WERI-Rb-1 (cell line): ENCODE results near the gene EOMES.

Experiments
- DNase-seq: peaks from one replicate; pipeline ENCODE4 v3.0.0-alpha.2; 2020
- H3K27ac ChIP-seq: fragments of 250-450 bp; sonication (Bioruptor Pico); 2 replicates; pipeline ENCODE4 v1.5.1; 2020; ENCODE audit warnings: mild to moderate bottlenecking, moderate library complexity
- H3K27me3 ChIP-seq: fragments of 250-450 bp; sonication (Bioruptor Pico); 2 replicates; pipeline ENCODE4 v1.5.1; 2021; ENCODE audit warnings: mild to moderate bottlenecking, low read depth, moderate library complexity; ENCODE audit not compliant: insufficient read depth, severe bottlenecking
- H3K36me3 ChIP-seq: fragments of 250-450 bp; sonication (Bioruptor Pico); 2 replicates; pipeline ENCODE4 v1.5.1; 2020; ENCODE audit warnings: mild to moderate bottlenecking, moderate library complexity
- H3K4me3 ChIP-seq: 2 replicates; pipeline ENCODE4 v1.5.1; 2011; ENCODE audit warnings: low read depth, mild to moderate bottlenecking, control low read depth, low read length
- H3K9me3 ChIP-seq: fragments of 250-450 bp; sonication (Bioruptor Pico); 2 replicates; pipeline ENCODE4 v1.5.1; 2021; ENCODE audit warnings: mild to moderate bottlenecking, moderate library complexity; ENCODE audit not compliant: severe bottlenecking
- TF ChIP-seq, protein P1 (sequence below): IDR thresholded peaks from 2 replicates; pipeline ENCODE4 v1.5.1; 2011; ENCODE audit warnings: low read depth, mild to moderate bottlenecking, control low read depth, inconsistent platforms, low read length

EOMES gene

DNA sequence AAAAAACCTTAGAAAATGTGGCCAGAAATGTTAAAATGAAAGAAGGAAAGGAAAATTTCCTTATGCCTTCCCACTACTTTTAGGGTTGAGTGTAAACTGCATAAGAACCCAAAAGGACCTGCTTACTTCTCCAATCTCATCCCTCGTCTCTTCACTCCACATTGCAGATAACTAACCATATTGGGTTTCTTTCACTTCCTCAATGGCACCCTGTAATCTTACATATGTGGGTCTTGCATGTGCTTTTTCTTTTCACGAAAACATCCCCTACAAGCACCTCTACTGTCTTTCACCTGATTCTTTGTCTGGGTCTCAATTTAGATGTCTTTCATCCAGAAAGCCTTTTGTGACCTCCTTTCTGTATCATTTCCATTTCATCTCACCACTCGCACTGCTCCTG lies 23.1 kb downstream of the EOMES start:
- no peak overlapping the region for H3K4me3 ChIP-seq
- TF ChIP-seq, protein P1, sequence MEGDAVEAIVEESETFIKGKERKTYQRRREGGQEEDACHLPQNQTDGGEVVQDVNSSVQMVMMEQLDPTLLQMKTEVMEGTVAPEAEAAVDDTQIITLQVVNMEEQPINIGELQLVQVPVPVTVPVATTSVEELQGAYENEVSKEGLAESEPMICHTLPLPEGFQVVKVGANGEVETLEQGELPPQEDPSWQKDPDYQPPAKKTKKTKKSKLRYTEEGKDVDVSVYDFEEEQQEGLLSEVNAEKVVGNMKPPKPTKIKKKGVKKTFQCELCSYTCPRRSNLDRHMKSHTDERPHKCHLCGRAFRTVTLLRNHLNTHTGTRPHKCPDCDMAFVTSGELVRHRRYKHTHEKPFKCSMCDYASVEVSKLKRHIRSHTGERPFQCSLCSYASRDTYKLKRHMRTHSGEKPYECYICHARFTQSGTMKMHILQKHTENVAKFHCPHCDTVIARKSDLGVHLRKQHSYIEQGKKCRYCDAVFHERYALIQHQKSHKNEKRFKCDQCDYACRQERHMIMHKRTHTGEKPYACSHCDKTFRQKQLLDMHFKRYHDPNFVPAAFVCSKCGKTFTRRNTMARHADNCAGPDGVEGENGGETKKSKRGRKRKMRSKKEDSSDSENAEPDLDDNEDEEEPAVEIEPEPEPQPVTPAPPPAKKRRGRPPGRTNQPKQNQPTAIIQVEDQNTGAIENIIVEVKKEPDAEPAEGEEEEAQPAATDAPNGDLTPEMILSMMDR, result no peak
- no peak for DNase-seq
- H3K9me3 ChIP-seq, result no peaks in the 10 kb centered on the region
- H3K27ac ChIP-seq, result no peak overlapping the region
- H3K36me3 ChIP-seq, result no peaks in the 10 kb centered on the region
- no peaks in the 10 kb centered on the region for H3K27me3 ChIP-seq

DNA sequence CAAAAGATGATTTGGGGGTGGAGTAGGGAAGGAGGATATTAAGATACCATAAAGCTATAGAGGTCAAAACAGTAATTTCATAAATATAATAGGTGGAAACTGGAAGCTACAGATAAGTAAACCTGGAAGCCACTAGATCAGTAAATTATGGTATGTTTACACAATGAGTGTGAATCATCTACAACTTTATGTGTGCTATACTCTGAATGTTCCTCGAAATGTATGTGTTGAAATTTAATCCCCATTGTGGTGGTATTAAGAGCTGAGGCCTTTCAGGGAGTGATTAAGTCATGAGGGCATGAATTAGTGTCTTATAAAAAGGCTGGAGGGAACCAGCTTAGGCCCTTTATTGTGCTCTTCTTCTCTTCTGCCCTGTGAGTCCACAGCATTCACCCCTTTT lies 25.2 kb downstream of the EOMES start:
- no peaks in the 10 kb centered on the region for H3K36me3 ChIP-seq
- H3K9me3 ChIP-seq, result no peaks in the 10 kb centered on the region
- no peak overlapping the region for H3K4me3 ChIP-seq
- H3K27ac ChIP-seq, result no peak overlapping the region
- TF ChIP-seq, protein P1, result no peak
- DNase-seq, result no peak
- no peaks in the 10 kb centered on the region for H3K27me3 ChIP-seq

DNA sequence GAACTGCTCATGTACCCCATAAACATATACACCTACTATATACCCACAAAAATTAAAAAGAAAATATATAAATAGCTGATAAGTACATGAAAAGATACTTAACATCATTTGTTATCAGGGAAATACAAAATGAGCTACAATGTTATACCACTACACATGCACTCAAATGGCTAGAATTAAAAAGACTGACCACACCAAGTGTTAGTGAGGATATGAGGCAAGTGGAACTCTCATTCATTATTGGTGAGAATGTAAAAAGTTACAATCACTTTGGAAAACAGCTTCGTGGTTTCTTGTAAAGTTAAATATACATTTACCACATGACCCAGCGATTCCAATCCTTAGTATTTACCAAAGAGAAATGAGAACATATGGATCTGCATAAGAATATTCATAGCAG lies 26.5 kb downstream of the EOMES start:
- DNase-seq, result no peak
- H3K27me3 ChIP-seq, result no peaks in the 10 kb centered on the region
- TF ChIP-seq, protein P1, result no peak
- no peaks in the 10 kb centered on the region for H3K36me3 ChIP-seq
- H3K4me3 ChIP-seq, result no peak overlapping the region
- no peaks in the 10 kb centered on the region for H3K9me3 ChIP-seq
- no peak overlapping the region for H3K27ac ChIP-seq

DNA sequence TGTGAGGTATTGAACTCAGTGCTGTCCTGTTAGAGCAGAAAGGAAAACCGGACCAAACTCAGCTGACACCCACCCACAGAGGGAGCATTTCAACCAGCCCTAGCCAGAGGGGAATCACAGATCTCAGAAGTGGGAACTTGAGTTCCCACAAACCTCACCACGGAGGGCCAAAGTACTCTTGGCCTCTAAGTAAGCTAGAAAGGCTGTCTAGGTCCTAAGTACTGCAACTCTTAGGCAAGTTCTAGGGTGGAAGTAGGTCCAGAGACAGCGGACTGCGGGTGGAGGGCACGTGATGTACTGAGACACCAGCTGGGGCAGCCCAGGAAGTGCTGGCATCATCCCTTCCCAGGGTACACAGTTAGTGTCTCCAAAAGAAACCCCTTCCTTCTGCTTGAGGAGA lies 34.1 kb downstream of the EOMES start:
- no peak overlapping the region for H3K27ac ChIP-seq
- H3K36me3 ChIP-seq, result no peaks in the 10 kb centered on the region
- DNase-seq, result no peak
- no peaks in the 10 kb centered on the region for H3K9me3 ChIP-seq
- no peaks in the 10 kb centered on the region for H3K27me3 ChIP-seq
- no peak overlapping the region for H3K4me3 ChIP-seq
- TF ChIP-seq, protein P1, result no peak

DNA sequence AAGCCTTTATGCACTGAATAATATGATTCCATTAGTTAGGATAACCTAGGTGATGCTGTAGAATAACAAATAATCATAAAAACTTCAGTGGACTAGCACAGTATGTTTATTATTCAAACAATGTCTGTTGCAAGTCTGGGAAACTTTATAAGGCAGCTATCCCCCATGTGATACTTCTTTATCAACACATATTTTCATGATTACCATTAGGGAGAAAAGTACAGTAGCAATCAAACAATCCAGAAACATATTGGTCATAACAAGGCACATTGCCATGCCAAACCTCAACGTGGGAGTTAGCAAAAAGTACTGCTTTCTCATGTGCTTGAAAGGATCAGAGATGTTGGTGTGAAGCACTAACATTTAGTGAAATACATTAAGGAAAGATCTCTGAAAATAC lies 35.5 kb downstream of the EOMES start:
- TF ChIP-seq, protein P1, result no peak
- no peak for DNase-seq
- Histone ChIP-seq H3K27me3 (no peaks in the 10 kb centered on the region), H3K27ac (no peak overlapping the region), H3K4me3 (no peak overlapping the region), H3K36me3 (no peaks in the 10 kb centered on the region), H3K9me3 (no peaks in the 10 kb centered on the region)

DNA sequence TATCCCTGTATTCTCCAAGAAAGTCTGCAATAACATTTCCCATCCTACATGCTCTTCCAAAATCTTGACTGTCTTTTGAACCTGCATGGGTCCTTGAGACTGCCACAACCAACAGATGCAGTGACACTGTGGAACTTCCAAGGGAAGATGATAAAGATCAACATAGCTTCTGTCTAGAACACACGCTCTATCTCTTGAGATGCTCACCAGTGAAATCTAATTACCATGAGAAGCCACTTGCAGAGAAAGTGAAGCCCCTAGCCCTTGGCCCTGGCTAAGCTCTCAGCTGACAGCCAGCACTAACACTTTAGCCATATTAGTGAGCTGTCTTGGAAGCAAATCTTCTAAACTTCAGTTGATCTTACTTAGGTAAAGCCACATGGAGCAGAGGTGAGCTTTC lies 36.6 kb downstream of the EOMES start:
- DNase-seq, result no peak
- no peak overlapping the region for H3K4me3 ChIP-seq

More for the DNA sequence above, 36.6 kb downstream of the EOMES start:
- Histone ChIP-seq H3K9me3 (no peaks in the 10 kb centered on the region), H3K36me3 (no peaks in the 10 kb centered on the region), H3K27me3 (no peaks in the 10 kb centered on the region), H3K27ac (no peak overlapping the region)
- TF ChIP-seq, protein P1, result no peak
